Upper lobe of left lung (tissue), 6 donors: Measurements from ENCODE around the gene SUFU. TPM values are rescaled to one million over a fixed set of nuclear protein-coding genes. Genes with fewer than 3 reads are reported as not detected.

Source experiments
- ATAC-seq, 2 donors: fragments of 200-7000 bp; cut with Tn5 transposase; one replicate each; pipeline ENCODE4 v1.9.1; 2022; ENCODE audit warnings: mild to moderate bottlenecking in 2 of 2, moderate library complexity in 2 of 2; ENCODE audit not compliant: low FRiP score in 2 of 2
- DNase-seq, 2 donors: peaks; one replicate each; pipeline ENCODE4 v3.0.0-alpha.2; 2019 to 2020
- H3K27ac ChIP-seq, 4 donors: fragments of 200-600 bp; sonication (generic); one replicate each; pipeline ENCODE4 v1.5.1; 2016 to 2019
- H3K27me3 ChIP-seq, 4 donors: fragments of 200-600 bp; sonication (generic); one replicate each; pipeline ENCODE4 v1.5.1; 2017 to 2019
- H3K36me3 ChIP-seq, 4 donors: fragments of 200-600 bp; sonication (generic); one replicate each; pipeline ENCODE4 v1.5.1; 2016 to 2019
- H3K4me1 ChIP-seq, 4 donors: fragments of 200-600 bp; sonication (generic); one replicate each; pipeline ENCODE4 v1.5.1; 2018 to 2019
- H3K4me3 ChIP-seq, 4 donors: fragments of 200-600 bp; sonication (generic); one replicate each; pipeline ENCODE4 v1.5.1; 2017 to 2019; ENCODE audit warnings: mild to moderate bottlenecking in 2 of 4, moderate library complexity in 1 of 4
- H3K9me3 ChIP-seq, 4 donors: fragments of 200-600 bp; sonication (generic); one replicate each; pipeline ENCODE4 v1.5.1; 2018 to 2019
- EP300 ChIP-seq, 4 donors: sonication (generic); formaldehyde crosslinking; IDR thresholded peaks; one replicate each; pipeline ENCODE4 v1.5.1; 2017; ENCODE audit warnings: antibody characterized with exemption in 4 of 4, control low read depth in 2 of 4
- POLR2A ChIP-seq, 4 donors: fragments of 450-650 bp; IDR thresholded peaks; one replicate each; pipeline ENCODE4 v1.5.1; 2016 to 2017; ENCODE audit warnings: antibody characterized with exemption in 4 of 4, mild to moderate bottlenecking in 2 of 4
- POLR2AphosphoS5 ChIP-seq, 2 donors: sonication (generic); formaldehyde crosslinking; IDR thresholded peaks; one replicate each; pipeline ENCODE4 v1.5.1; 2017; ENCODE audit warnings: antibody characterized with exemption in 2 of 2
- WGBS, 2 donors: methylation state at CpG; one replicate each; pipeline ENCODE4 v1.1.5; 2017 to 2018; 5-methylcytosine and 5-hydroxymethylcytosine counted together
- total RNA-seq, 6 donors: library from RNA; depleted of rRNA in 4 of 6; stranded (reverse); fragments of >200 nt in 4 of 6; gene quantifications; one replicate each; pipeline versions ENCODE4 v1.1.0 to v1.2.1, GENCODE V29; 2016 to 2021
- TF ChIP-seq, protein P1 (sequence below), 6 experiments: fragments of 450-650 bp in 4 of 6; fragments of 200-600 bp in 2 of 6; sonication (generic) in 2 of 6; IDR thresholded peaks; one replicate each; pipeline ENCODE4 v1.5.1; 2016 to 2019; ENCODE audit warnings: antibody characterized with exemption in 6 of 6
- donor health status: DM: no; HTN: no; CAD: no; lungs with moderate emphysema.
- donor health status: DM: no; HTN: yes; CAD: no; lungs with severe emphysema.

Gene SUFU
- total RNA-seq, 6 donors from 2014 or later = 4.1 to 15.7 (median 11.9) TPM

DNA sequence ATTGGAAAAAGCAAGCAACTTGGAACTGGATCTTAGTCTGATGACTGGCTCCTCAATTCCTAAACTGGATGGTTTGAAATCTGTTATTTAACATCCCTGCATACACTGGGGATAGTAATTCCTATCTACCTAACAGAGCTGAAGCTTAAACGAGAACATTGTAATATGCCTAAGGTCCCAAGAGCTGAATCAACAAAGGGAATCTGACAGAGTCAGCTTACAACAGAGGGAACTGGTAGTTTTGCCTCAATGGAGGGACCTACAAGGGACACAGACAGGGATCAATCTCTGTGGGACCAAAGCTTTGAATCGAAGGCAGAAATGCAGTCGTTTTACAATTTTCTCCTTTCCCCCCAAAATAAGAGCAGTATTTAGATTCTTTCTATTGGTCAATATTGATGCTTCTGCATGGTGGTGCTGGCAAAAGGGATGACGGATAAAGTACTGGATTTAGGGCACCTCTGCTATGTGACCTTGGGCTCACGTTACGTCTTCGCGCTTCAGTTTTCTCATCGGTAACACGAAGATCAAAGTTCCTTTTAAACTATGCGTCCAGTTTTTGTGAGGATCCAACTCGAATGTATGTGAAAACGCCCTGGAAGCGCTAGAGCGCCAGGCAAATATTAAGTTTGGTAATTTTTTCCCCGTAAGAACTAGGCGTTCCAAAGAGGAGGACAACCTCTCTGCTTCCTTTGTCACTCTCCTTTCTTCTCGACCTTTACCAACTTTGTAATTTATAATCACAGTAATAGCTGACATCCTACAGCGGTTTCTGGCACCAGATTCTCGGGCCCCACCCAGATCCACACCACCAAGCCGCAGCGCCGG lies 2.4 kb upstream of the SUFU start:
- Histone ChIP-seq H3K27ac (peak overlapping the region; percentile 72 to 96 (median 94)), H3K4me3 (peak overlapping the region; percentile 64 to 99 (median 93)), H3K36me3 (no peaks in the 10 kb centered on the region), H3K9me3 (no peaks in the 10 kb centered on the region), H3K4me1 (peaks cover 43 to 57% (median 49%) of the 10 kb centered on the region in 4 donors), H3K27me3 (no peaks in the 10 kb centered on the region)
- ATAC-seq (no peak), DNase-seq (no peak)
- WGBS, 2 donors = 3% methylated on average over 23 of the region's 23 CpGs
- TF ChIP-seq, protein P1, sequence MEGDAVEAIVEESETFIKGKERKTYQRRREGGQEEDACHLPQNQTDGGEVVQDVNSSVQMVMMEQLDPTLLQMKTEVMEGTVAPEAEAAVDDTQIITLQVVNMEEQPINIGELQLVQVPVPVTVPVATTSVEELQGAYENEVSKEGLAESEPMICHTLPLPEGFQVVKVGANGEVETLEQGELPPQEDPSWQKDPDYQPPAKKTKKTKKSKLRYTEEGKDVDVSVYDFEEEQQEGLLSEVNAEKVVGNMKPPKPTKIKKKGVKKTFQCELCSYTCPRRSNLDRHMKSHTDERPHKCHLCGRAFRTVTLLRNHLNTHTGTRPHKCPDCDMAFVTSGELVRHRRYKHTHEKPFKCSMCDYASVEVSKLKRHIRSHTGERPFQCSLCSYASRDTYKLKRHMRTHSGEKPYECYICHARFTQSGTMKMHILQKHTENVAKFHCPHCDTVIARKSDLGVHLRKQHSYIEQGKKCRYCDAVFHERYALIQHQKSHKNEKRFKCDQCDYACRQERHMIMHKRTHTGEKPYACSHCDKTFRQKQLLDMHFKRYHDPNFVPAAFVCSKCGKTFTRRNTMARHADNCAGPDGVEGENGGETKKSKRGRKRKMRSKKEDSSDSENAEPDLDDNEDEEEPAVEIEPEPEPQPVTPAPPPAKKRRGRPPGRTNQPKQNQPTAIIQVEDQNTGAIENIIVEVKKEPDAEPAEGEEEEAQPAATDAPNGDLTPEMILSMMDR (IDR thresholded peaks at IDR 0.05) = no peak
- TF ChIP-seq EP300 (IDR thresholded peaks at IDR 0.05) (no peak), POLR2A (IDR thresholded peaks at IDR 0.05) (no peak), POLR2AphosphoS5 (IDR thresholded peaks at IDR 0.05) (no peak)

GRCh38 chr10:102502029-102502336 lies 1.8 kb upstream of the SUFU start:
- Histone ChIP-seq H3K36me3 (no peaks in the 10 kb centered on the region), H3K4me3 (peak overlapping the region; percentile 67 to 99 (median 93)), H3K27ac (peak overlapping the region; percentile 89 to 96 (median 94)), H3K27me3 (no peaks in the 10 kb centered on the region), H3K4me1 (peaks cover 46 to 62% (median 51%) of the 10 kb centered on the region in 4 donors), H3K9me3 (no peaks in the 10 kb centered on the region)
- ATAC-seq (peak; percentile 92 to 96), DNase-seq (peak; percentile 93 to 99)
- TF ChIP-seq, protein P1 (IDR thresholded peaks at IDR 0.05) = no peak
- TF ChIP-seq EP300 (IDR thresholded peaks at IDR 0.05) = no peak
- peak in 1 of 4 donors; percentile 36 for TF ChIP-seq POLR2A (IDR thresholded peaks at IDR 0.05)
- peak; percentile 11 to 37 for TF ChIP-seq POLR2AphosphoS5 (IDR thresholded peaks at IDR 0.05)
- WGBS, 2 donors = 0 to 2% methylated on average over 12 to 19 of the region's 19 CpGs

DNA sequence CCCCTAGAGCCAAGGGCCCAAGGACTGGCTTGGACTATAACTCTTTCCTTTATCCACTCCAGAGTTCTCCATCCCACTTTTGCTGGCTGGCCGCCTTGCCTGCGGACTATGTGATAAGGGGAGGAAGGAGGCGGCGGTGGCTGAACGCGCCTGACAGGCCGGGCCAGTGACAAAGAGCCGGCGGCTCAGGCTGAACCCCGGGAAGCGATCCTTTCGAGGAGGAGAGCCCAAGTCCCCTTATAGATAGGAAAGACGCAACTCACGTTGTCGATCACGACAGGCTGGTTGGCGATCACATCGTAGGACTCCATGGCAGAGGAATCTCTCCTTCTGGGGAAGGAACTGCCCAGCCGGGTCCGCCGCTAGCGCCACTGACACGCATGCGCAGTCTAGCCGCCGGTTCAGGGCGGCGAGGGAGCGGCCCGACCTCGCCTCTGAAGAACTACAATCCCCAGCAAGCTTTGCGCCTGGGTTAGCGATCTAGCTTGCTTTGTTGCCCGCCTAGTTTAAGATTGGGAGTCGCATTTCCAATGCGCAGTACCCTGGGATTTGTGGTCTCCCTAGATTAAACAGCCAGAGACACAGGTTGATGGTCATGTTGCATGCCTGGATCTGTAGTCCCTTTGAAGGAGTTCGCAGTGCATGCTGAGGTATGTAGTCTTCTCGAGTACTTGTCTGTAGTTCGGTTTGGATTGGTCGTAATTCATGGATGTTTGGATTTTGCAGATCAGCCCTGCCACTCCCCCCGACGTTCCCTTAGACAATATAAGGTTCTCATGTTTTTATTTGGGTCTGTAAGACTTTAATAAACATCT lies 1.2 kb upstream of the SUFU start, which contains the start of gene ACTR1A:
Gene ACTR1A (minus strand): TSS at position 376 of the 815 bp plus-strand sequence. CDS start 65 bp downstream, at position 311.
- Histone ChIP-seq H3K27me3 (no peaks in the 10 kb centered on the region), H3K36me3 (no peaks in the 10 kb centered on the region), H3K9me3 (no peaks in the 10 kb centered on the region), H3K27ac (peak within 1 kb of the TSS; percentile 89 to 96 (median 94)), H3K4me3 (peak within 1 kb of the TSS; percentile 67 to 99 (median 98)), H3K4me1 (peaks cover 46 to 68% (median 56%) of the 10 kb centered on the region in 4 donors)
- DNase-seq (peak; percentile 97 to 98), ATAC-seq (peak; percentile 88 to 95)
- no peak for TF ChIP-seq EP300 (IDR thresholded peaks at IDR 0.05)
- TF ChIP-seq POLR2A (IDR thresholded peaks at IDR 0.05) = peak in 3 of 4 donors; percentile 75 to 88 (median 86)
- TF ChIP-seq, protein P1 (IDR thresholded peaks at IDR 0.05) = peak in 1 of 6 experiments; percentile 14
- peak; percentile 90 to 92 for TF ChIP-seq POLR2AphosphoS5 (IDR thresholded peaks at IDR 0.05)
- 0% methylated on average over 21 to 42 of the region's 42 CpGs for WGBS, 2 donors

DNA sequence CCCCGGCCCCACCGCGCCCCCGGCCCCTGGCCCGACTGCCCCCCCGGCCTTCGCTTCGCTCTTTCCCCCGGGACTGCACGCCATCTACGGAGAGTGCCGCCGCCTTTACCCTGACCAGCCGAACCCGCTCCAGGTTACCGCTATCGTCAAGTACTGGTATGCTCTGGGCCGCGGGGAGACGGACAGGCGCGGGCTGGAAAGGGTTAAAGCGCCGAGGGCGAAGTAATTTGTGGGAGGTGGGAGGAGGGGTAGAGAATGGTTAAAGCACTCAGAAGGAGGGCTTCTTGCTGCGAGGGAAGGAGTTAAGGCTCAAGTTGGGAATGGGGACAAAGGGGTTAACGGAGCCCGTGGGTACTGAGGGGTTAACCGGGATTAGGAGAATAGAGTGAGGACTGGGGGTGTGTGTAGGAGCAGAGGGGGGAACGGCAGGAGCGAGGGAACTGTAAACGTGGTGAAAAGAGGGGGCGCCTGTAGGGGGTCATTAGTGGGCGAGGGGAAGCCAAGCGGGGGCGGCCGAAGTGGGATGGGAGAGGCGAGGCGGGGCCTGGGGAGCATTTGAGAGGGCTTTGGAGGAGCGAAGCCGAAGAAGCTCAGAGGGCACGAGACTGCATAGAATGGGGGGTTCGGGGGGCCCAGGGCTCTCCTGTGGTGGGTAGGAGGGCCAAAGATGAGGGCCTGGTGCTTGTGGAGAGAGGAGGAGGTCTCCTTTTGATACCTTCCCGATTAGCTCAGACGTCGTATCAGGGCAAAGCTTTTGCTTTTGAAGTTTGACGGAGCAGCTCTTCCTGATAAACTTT lies 605 bp downstream of the SUFU start:
- Histone ChIP-seq H3K9me3 (no peaks in the 10 kb centered on the region), H3K36me3 (peaks cover 0 to 6% (median 4%) of the 10 kb centered on the region in 4 donors), H3K4me1 (peaks cover 38 to 73% (median 61%) of the 10 kb centered on the region in 4 donors), H3K27me3 (no peaks in the 10 kb centered on the region), H3K4me3 (peak overlapping the region; percentile 96 to 99 (median 98)), H3K27ac (peak overlapping the region; percentile 78 to 95 (median 86))
- TF ChIP-seq POLR2A (IDR thresholded peaks at IDR 0.05) (peak in 1 of 4 donors; percentile 9), POLR2AphosphoS5 (IDR thresholded peaks at IDR 0.05) (no peak)
- ATAC-seq = no peak
- DNase-seq = peak in 1 of 2 donors; percentile 63
- WGBS, 2 donors = 1% methylated on average over 39 to 43 of the region's 47 CpGs
